Measurements from ENCODE around the gene C2orf92. TPM values are rescaled to one million over a fixed set of nuclear protein-coding genes. Genes with fewer than 3 reads are reported as not detected.

C2orf92 gene
- total RNA-seq, 1 donor from 2014 or later: 16.9 TPM

GRCh38 chr2:97726261-97727064 lies 57.0 kb downstream of the C2orf92 start:
- no peak for DNase-seq
- Mint-ChIP-seq H3K36me3 (ENCODE audit: low read depth) (peaks cover 88% of the 10 kb centered on the region), H3K4me3 (no peak overlapping the region), H3K27me3 (no peaks in the 10 kb centered on the region), H3K4me1 (peaks cover 32% of the 10 kb centered on the region), H3K27ac (no peak overlapping the region), H3K9me3 (peaks cover 6% of the 10 kb centered on the region)
- intact Hi-C loops (cut with micrococcal nuclease): no loop called here

GRCh38 chr2:97727296-97727695 lies 57.8 kb downstream of the C2orf92 start:
- Mint-ChIP-seq H3K36me3 (ENCODE audit: low read depth) (peaks cover 95% of the 10 kb centered on the region), H3K27ac (no peak overlapping the region), H3K4me1 (peaks cover 31% of the 10 kb centered on the region), H3K27me3 (no peaks in the 10 kb centered on the region), H3K9me3 (peaks cover 6% of the 10 kb centered on the region), H3K4me3 (no peak overlapping the region)
- intact Hi-C loops (cut with micrococcal nuclease): no loop called here
- DNase-seq: no peak

GRCh38 chr2:97728091-97728731 lies 58.7 kb downstream of the C2orf92 start:
- peaks cover 28% of the 10 kb centered on the region for H3K4me1 Mint-ChIP-seq
- peaks cover 6% of the 10 kb centered on the region for H3K9me3 Mint-ChIP-seq
- no peak for DNase-seq
- H3K4me3 Mint-ChIP-seq: no peak overlapping the region
- peaks cover 91% of the 10 kb centered on the region for H3K36me3 Mint-ChIP-seq (ENCODE audit: low read depth)
- H3K27ac Mint-ChIP-seq: peak overlapping the region; percentile 54
- intact Hi-C loops (cut with micrococcal nuclease): no loop called here
- no peaks in the 10 kb centered on the region for H3K27me3 Mint-ChIP-seq

- Mint-ChIP-seq H3K27me3 (no peaks in the 10 kb centered on the region), H3K36me3 (ENCODE audit: low read depth) (peaks cover 81% of the 10 kb centered on the region), H3K9me3 (peaks cover 6% of the 10 kb centered on the region), H3K4me3 (no peak overlapping the region), H3K4me1 (peaks cover 23% of the 10 kb centered on the region), H3K27ac (no peak overlapping the region)
- DNase-seq: no peak
- intact Hi-C loops (cut with micrococcal nuclease): no loop called here
These were observed 60.7 kb downstream of the C2orf92 start for GRCh38 chr2:97730245-97730644.

- H3K4me3 Mint-ChIP-seq: no peak overlapping the region
- intact Hi-C loops (cut with micrococcal nuclease): no loop called here
- peaks cover 19% of the 10 kb centered on the region for H3K4me1 Mint-ChIP-seq
- H3K27me3 Mint-ChIP-seq: no peaks in the 10 kb centered on the region
- peaks cover 73% of the 10 kb centered on the region for H3K36me3 Mint-ChIP-seq (ENCODE audit: low read depth)
- peaks cover 6% of the 10 kb centered on the region for H3K9me3 Mint-ChIP-seq
- DNase-seq: no peak
- peak overlapping the region; percentile 70 for H3K27ac Mint-ChIP-seq
These were observed 61.9 kb downstream of the C2orf92 start for GRCh38 chr2:97731274-97732020.

- intact Hi-C loops (cut with micrococcal nuclease): no loop called here
These were observed 63.2 kb downstream of the C2orf92 start for GRCh38 chr2:97732436-97733340.

GRCh38 chr2:97733341-97734035 lies 64.0 kb downstream of the C2orf92 start:
- H3K36me3 Mint-ChIP-seq (ENCODE audit: low read depth): peaks cover 68% of the 10 kb centered on the region

More at GRCh38 chr2:97732436-97733340, 63.2 kb downstream of the C2orf92 start:
- no peak overlapping the region for H3K27ac Mint-ChIP-seq
- no peaks in the 10 kb centered on the region for H3K27me3 Mint-ChIP-seq
- no peak for DNase-seq
- peaks cover 70% of the 10 kb centered on the region for H3K36me3 Mint-ChIP-seq (ENCODE audit: low read depth)
- peaks cover 14% of the 10 kb centered on the region for H3K4me1 Mint-ChIP-seq
- H3K4me3 Mint-ChIP-seq: no peak overlapping the region
- peaks cover 3% of the 10 kb centered on the region for H3K9me3 Mint-ChIP-seq

GRCh38 chr2:97734061-97735051 lies 64.8 kb downstream of the C2orf92 start:
- H3K27me3 Mint-ChIP-seq: no peaks in the 10 kb centered on the region
- DNase-seq: no peak
- intact Hi-C loops (cut with micrococcal nuclease): no loop called here
- H3K4me1 Mint-ChIP-seq: peaks cover 16% of the 10 kb centered on the region
- H3K36me3 Mint-ChIP-seq (ENCODE audit: low read depth): peaks cover 67% of the 10 kb centered on the region
- no peak overlapping the region for H3K4me3 Mint-ChIP-seq
- no peaks in the 10 kb centered on the region for H3K9me3 Mint-ChIP-seq
- no peak overlapping the region for H3K27ac Mint-ChIP-seq

More at GRCh38 chr2:97733341-97734035, 64.0 kb downstream of the C2orf92 start:
- no peaks in the 10 kb centered on the region for H3K27me3 Mint-ChIP-seq
- peaks cover 3% of the 10 kb centered on the region for H3K9me3 Mint-ChIP-seq
- peaks cover 10% of the 10 kb centered on the region for H3K4me1 Mint-ChIP-seq
- no peak overlapping the region for H3K27ac Mint-ChIP-seq
- intact Hi-C loops (cut with micrococcal nuclease): no loop called here
- no peak overlapping the region for H3K4me3 Mint-ChIP-seq
- DNase-seq: no peak

- H3K4me3 Mint-ChIP-seq: no peak overlapping the region
- H3K36me3 Mint-ChIP-seq (ENCODE audit: low read depth): peaks cover 63% of the 10 kb centered on the region
- intact Hi-C loops (cut with micrococcal nuclease): no loop called here
- H3K27me3 Mint-ChIP-seq: no peaks in the 10 kb centered on the region
- H3K9me3 Mint-ChIP-seq: no peaks in the 10 kb centered on the region
- peaks cover 16% of the 10 kb centered on the region for H3K4me1 Mint-ChIP-seq
- H3K27ac Mint-ChIP-seq: no peak overlapping the region
- DNase-seq: no peak
These were observed 65.6 kb downstream of the C2orf92 start for GRCh38 chr2:97735161-97735561.

- Mint-ChIP-seq H3K27ac (peak overlapping the region; percentile 35), H3K9me3 (no peaks in the 10 kb centered on the region), H3K36me3 (ENCODE audit: low read depth) (peaks cover 63% of the 10 kb centered on the region), H3K27me3 (no peaks in the 10 kb centered on the region), H3K4me3 (no peak overlapping the region), H3K4me1 (peaks cover 23% of the 10 kb centered on the region)
- DNase-seq: no peak
- intact Hi-C loops (cut with micrococcal nuclease): no loop called here
These were observed 66.7 kb downstream of the C2orf92 start for GRCh38 chr2:97736185-97736584.

GRCh38 chr2:97736608-97737330 lies 67.3 kb downstream of the C2orf92 start:
- intact Hi-C loops (cut with micrococcal nuclease): no loop called here
- H3K4me1 Mint-ChIP-seq: peaks cover 25% of the 10 kb centered on the region
- peaks cover 62% of the 10 kb centered on the region for H3K36me3 Mint-ChIP-seq (ENCODE audit: low read depth)
- H3K27ac Mint-ChIP-seq: peak overlapping the region; percentile 35
- DNase-seq: no peak
- H3K27me3 Mint-ChIP-seq: no peaks in the 10 kb centered on the region
- no peaks in the 10 kb centered on the region for H3K9me3 Mint-ChIP-seq
- H3K4me3 Mint-ChIP-seq: no peak overlapping the region

All from activated CD4-positive, alpha-beta T cell treated with anti-CD3 and anti-CD28 coated beads, Interleukin-2, amount 10 ng/mL, durations not matched to agents 24 days and 14 days (primary cell).